Activated CD4-positive, CD25-positive, alpha-beta regulatory T cell (primary cell): Measurements from ENCODE around the gene FUT3.
"Not testable (repeated sequence)": the region's sequence is repeated elsewhere in the genome, so short reads cannot be mapped to it uniquely, and the experiment has no call there.

ENCODE experiments used
- DNase-seq, 4 experiments: peaks; one replicate each; lab custom pipeline; 2025; lab: John Stamatoyannopoulos, UW

FUT3 gene

GRCh38 chr19:5844456-5845433 lies 6.5 kb downstream of the FUT3 start:
- DNase-seq, result no peak

GRCh38 chr19:5843295-5843927 lies 7.8 kb downstream of the FUT3 start:
- no peak for DNase-seq

GRCh38 chr19:5841735-5842111 lies 9.5 kb downstream of the FUT3 start:
- not testable (repeated sequence) for DNase-seq

GRCh38 chr19:5839065-5840017 lies 11.9 kb downstream of the FUT3 start, which contains the start of gene FUT6:
FUT6 (minus strand) TSS chr19:5839702; CDS start chr19:5832567, 7,135 bp downstream.
- no peak for DNase-seq

GRCh38 chr19:5838353-5839064 lies 12.7 kb downstream of the FUT3 start:
- no peak for DNase-seq

GRCh38 chr19:5837761-5838352 lies 13.4 kb downstream of the FUT3 start:
- DNase-seq, result no peak

- no peak for DNase-seq
Measured at GRCh38 chr19:5832527-5833216, 18.6 kb downstream of the FUT3 start.

GRCh38 chr19:5832061-5832460 lies 19.2 kb downstream of the FUT3 start:
- no peak for DNase-seq

- no peak for DNase-seq
Measured at GRCh38 chr19:5831159-5831558, 20.1 kb downstream of the FUT3 start.

GRCh38 chr19:5829567-5830310 lies 21.5 kb downstream of the FUT3 start:
- DNase-seq, result no peak

- no peak for DNase-seq
Measured at GRCh38 chr19:5828661-5829566, 22.3 kb downstream of the FUT3 start.

- DNase-seq, result peak; percentile 83 to 87 (median 85)
Measured at GRCh38 chr19:5827891-5828660, 23.2 kb downstream of the FUT3 start.

GRCh38 chr19:5827342-5827890 lies 23.8 kb downstream of the FUT3 start:
- no peak for DNase-seq

- DNase-seq, result no peak
Measured at GRCh38 chr19:5826531-5827341, 24.5 kb downstream of the FUT3 start.

GRCh38 chr19:5825178-5825577 lies 26.1 kb downstream of the FUT3 start:
- no peak for DNase-seq

- no peak for DNase-seq
Measured at GRCh38 chr19:5824751-5825150, 26.5 kb downstream of the FUT3 start.
